GM06990 (cell line): ENCODE results near the gene MSL3.

Source experiments
- DNase-seq: peaks from one replicate; pipeline ENCODE4 v3.0.0-alpha.2; 2011; ENCODE audit not compliant: insufficient read length; ENCODE audit errors: extremely low read depth
- H3K27me3 ChIP-seq: replicated peaks from 2 replicates; pipeline ENCODE4 v1.6.0; 2011; ENCODE audit warnings: low read length; ENCODE audit not compliant: control insufficient read depth, insufficient read depth
- H3K36me3 ChIP-seq: 2 replicates; pipeline ENCODE4 v1.5.1; 2011; ENCODE audit warnings: low read length; ENCODE audit not compliant: control insufficient read depth, insufficient read depth
- H3K4me3 ChIP-seq: replicated peaks from 2 replicates; pipeline ENCODE4 v1.5.1; 2011; ENCODE audit warnings: low read depth, mild to moderate bottlenecking, control low read depth, low read length
- TF ChIP-seq, protein P1 (sequence below): IDR thresholded peaks from 2 replicates; pipeline ENCODE4 v1.5.1; 2011; ENCODE audit warnings: low read length, control low read depth, mild to moderate bottlenecking, inconsistent platforms; ENCODE audit not compliant: insufficient read depth, poor library complexity, severe bottlenecking

MSL3 gene

DNA sequence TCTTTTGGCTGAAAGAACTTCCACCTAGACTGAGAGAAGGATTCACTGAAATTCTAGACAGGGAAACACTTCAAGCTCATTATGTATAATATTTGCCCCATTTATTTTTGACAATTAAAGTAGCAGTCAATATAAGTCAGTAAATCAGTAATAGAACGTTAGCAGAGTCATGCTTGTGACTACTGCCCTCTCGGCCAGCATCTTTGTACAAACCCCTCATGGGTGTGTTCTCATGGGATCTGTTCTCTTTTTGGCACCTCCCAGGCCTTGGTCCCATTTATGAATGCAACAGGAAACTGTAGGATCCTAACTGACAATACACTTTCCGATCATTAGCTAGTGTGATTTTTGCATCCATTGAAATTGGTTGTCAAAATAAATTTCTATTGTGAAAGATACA lies 2.9 kb downstream of the MSL3 start:
- Histone ChIP-seq H3K36me3 (peaks cover 16% of the 10 kb centered on the region), H3K27me3 (no peaks in the 10 kb centered on the region), H3K4me3 (peak overlapping the region; percentile 85)
- TF ChIP-seq, protein P1, sequence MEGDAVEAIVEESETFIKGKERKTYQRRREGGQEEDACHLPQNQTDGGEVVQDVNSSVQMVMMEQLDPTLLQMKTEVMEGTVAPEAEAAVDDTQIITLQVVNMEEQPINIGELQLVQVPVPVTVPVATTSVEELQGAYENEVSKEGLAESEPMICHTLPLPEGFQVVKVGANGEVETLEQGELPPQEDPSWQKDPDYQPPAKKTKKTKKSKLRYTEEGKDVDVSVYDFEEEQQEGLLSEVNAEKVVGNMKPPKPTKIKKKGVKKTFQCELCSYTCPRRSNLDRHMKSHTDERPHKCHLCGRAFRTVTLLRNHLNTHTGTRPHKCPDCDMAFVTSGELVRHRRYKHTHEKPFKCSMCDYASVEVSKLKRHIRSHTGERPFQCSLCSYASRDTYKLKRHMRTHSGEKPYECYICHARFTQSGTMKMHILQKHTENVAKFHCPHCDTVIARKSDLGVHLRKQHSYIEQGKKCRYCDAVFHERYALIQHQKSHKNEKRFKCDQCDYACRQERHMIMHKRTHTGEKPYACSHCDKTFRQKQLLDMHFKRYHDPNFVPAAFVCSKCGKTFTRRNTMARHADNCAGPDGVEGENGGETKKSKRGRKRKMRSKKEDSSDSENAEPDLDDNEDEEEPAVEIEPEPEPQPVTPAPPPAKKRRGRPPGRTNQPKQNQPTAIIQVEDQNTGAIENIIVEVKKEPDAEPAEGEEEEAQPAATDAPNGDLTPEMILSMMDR = no peak
- no peak for DNase-seq

DNA sequence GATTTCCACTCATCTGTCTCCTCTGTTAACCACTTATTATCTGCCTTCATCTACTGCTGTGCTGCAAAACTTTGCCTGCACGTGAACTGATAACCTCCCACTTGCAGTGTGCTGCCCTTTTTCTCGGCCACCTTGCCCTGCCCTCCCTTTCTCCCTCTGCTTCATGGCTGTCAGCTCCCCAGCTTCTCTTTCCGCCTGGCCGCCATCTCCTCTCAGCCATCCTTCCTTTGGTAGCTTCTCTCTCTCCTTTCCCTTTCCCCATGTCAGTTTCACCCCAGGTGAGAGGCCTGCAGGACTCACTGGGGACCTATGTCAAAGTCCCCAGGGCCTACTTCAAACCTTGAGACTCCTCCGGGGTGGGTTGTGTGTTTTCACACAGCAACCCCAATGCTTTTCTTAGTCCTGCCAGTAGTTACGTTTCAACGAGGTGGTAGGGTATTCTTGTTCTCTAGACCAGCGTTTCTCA lies 6.6 kb downstream of the MSL3 start:
- TF ChIP-seq, protein P1 = no peak
- no peaks in the 10 kb centered on the region for H3K27me3 ChIP-seq
- H3K36me3 ChIP-seq = peaks cover 24% of the 10 kb centered on the region
- no peak for DNase-seq
- H3K4me3 ChIP-seq = peak overlapping the region; percentile 85

DNA sequence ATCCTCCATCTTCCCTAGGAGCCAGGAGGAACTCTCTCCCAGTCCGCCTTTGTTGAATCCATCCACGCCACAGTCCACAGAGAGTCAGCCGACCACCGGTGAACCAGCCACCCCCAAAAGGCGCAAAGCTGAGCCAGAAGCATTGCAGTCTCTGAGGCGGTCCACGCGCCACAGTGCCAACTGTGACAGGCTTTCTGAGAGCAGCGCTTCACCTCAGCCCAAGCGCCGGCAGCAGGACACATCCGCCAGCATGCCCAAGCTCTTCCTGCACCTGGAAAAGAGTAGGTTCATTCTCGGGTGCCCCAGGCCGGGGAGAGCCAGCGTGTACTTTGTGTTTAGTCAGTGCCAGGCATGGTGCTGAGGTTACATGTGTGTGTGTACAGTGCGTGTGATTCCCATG lies 7.4 kb downstream of the MSL3 start:
- TF ChIP-seq, protein P1 = no peak
- peak overlapping the region; percentile 28 for H3K4me3 ChIP-seq
- peaks cover 24% of the 10 kb centered on the region for H3K36me3 ChIP-seq
- H3K27me3 ChIP-seq = no peaks in the 10 kb centered on the region
- no peak for DNase-seq

DNA sequence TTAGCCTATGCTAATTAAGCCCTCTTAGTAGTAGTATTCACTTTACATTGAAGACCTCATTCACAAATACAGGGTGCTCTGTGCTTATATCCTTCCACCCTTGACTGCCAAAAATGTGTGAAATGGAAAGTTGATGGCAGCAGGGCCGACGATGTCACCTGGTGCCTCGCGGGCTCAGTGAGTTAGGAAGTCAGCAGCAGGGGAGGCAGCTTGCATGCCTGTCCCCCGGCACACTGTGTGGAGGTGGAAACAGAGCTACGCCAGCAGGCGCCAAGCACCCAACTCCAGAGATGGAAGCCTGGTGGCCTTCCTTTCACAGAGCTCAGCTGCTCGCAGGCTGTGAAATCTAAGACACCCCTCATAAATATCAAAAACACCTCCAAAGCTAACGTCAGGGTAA lies 8.4 kb downstream of the MSL3 start:
- no peak overlapping the region for H3K4me3 ChIP-seq
- DNase-seq = no peak
- H3K27me3 ChIP-seq = no peaks in the 10 kb centered on the region
- TF ChIP-seq, protein P1 = no peak
- peaks cover 24% of the 10 kb centered on the region for H3K36me3 ChIP-seq

DNA sequence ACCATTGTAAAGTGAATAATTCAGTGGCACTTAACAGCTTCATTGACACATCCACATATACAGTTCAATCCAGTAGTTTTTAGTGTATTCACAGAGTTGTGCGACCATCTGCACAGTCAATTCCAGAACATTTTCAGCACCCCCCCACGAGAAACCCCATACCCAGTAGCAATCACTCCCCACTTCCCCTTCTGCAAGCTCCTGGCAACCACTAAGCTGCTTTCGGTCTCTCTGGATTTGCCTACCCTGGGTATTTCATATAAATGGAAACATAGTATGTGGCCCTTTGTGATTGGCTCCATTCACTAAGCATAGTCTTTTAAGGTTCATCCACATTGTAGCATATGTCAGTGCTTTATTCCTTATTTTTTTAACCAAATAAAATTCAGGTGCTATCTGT lies 10.0 kb downstream of the MSL3 start:
- Histone ChIP-seq H3K27me3 (no peaks in the 10 kb centered on the region), H3K36me3 (peaks cover 23% of the 10 kb centered on the region), H3K4me3 (no peak overlapping the region; the same call in 1 of the 2 replicates)
- TF ChIP-seq, protein P1 = no peak
- peak; percentile 24 for DNase-seq

DNA sequence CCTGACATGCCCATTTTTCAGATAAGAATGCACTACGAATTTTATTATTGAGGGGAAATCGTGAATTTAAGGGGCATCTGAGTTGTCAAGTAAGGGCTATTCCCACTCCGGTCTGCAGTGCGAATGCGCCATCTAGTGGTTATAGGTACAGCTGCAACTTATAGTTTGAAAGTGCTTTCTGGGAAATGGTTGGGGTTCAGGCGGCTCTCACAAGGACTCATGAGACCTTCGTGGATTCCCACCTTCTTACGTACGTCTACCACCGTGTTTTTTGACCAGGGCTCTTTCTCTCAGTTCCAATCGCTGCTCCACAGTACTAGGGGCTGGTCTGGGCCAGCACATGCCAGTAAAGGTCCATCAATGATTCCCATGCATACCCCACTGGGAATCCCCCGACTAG lies 12.3 kb downstream of the MSL3 start:
- no peak for DNase-seq
- Histone ChIP-seq H3K36me3 (peaks cover 16% of the 10 kb centered on the region), H3K27me3 (no peaks in the 10 kb centered on the region), H3K4me3 (no peak overlapping the region; the same call in 1 of the 2 replicates)
- TF ChIP-seq, protein P1 = peak; percentile 75
